Chondrocyte (in vitro differentiated cells): ENCODE data around the gene ANAPC2. TPM values are rescaled to one million over a fixed set of nuclear protein-coding genes. Genes with fewer than 3 reads are reported as not detected.
A peak's percentile ranks its signal among the peaks of the same experiment; 100 is the strongest.

Experiments used
- DNase-seq: peaks from one replicate; pipeline ENCODE4 v3.0.0; 2021; ENCODE audit warnings: mixed read lengths, low spot score
- H3K27ac Mint-ChIP-seq: one replicate; pipeline ENCODE4 v1.8.0; 2021; ENCODE audit warnings: mild to moderate bottlenecking, moderate library complexity, mixed read lengths; ENCODE audit not compliant: unreplicated experiment
- H3K27me3 Mint-ChIP-seq: 2 replicates; pipeline ENCODE4 v1.8.0; 2021; ENCODE audit warnings: low read depth, mixed read lengths
- H3K36me3 Mint-ChIP-seq: 2 replicates; pipeline ENCODE4 v1.8.0; 2021; ENCODE audit warnings: low read depth, mixed read lengths
- H3K4me1 Mint-ChIP-seq: 2 replicates; pipeline ENCODE4 v1.8.0; 2021; ENCODE audit warnings: low read depth, mild to moderate bottlenecking, mixed read lengths
- H3K4me3 Mint-ChIP-seq: one replicate; pipeline ENCODE4 v1.8.0; 2021; ENCODE audit warnings: mild to moderate bottlenecking, moderate library complexity, mixed read lengths; ENCODE audit not compliant: unreplicated experiment
- H3K9me3 Mint-ChIP-seq: 2 replicates; pipeline ENCODE4 v1.8.0; 2021; ENCODE audit warnings: low read depth, mixed read lengths
- long read RNA-seq: library from polyadenylated mRNA; stranded (forward); transcript quantifications from one replicate; pipeline ENCODE4 v2.0.0, GENCODE V29; 2021
- total RNA-seq: library from RNA; stranded (reverse); gene quantifications from 3 replicates; pipeline ENCODE4 v1.2.1, GENCODE V29; 2021
- TF ChIP-seq, protein P1 (sequence below): fragments of 200-600 bp; sonication (generic); IDR thresholded peaks from 2 replicates; pipeline ENCODE4 v1.5.0; 2021; ENCODE audit warnings: antibody characterized with exemption, mild to moderate bottlenecking, moderate library complexity

ANAPC2 gene, protein sequence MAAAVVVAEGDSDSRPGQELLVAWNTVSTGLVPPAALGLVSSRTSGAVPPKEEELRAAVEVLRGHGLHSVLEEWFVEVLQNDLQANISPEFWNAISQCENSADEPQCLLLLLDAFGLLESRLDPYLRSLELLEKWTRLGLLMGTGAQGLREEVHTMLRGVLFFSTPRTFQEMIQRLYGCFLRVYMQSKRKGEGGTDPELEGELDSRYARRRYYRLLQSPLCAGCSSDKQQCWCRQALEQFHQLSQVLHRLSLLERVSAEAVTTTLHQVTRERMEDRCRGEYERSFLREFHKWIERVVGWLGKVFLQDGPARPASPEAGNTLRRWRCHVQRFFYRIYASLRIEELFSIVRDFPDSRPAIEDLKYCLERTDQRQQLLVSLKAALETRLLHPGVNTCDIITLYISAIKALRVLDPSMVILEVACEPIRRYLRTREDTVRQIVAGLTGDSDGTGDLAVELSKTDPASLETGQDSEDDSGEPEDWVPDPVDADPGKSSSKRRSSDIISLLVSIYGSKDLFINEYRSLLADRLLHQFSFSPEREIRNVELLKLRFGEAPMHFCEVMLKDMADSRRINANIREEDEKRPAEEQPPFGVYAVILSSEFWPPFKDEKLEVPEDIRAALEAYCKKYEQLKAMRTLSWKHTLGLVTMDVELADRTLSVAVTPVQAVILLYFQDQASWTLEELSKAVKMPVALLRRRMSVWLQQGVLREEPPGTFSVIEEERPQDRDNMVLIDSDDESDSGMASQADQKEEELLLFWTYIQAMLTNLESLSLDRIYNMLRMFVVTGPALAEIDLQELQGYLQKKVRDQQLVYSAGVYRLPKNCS
- 40.3 to 62.6 TPM (median 41.0 TPM) in 3 replicates for total RNA-seq
- long read RNA-seq, transcript ANAPC2-201 (13 exons, 2,632 nt), result major isoform, 13 of 24 reads
- long read RNA-seq, partial matches to known transcripts, result 3 of 24 reads
- long read RNA-seq, other reads (novel, unspliced or antisense), result 6 of 24 reads

DNA sequence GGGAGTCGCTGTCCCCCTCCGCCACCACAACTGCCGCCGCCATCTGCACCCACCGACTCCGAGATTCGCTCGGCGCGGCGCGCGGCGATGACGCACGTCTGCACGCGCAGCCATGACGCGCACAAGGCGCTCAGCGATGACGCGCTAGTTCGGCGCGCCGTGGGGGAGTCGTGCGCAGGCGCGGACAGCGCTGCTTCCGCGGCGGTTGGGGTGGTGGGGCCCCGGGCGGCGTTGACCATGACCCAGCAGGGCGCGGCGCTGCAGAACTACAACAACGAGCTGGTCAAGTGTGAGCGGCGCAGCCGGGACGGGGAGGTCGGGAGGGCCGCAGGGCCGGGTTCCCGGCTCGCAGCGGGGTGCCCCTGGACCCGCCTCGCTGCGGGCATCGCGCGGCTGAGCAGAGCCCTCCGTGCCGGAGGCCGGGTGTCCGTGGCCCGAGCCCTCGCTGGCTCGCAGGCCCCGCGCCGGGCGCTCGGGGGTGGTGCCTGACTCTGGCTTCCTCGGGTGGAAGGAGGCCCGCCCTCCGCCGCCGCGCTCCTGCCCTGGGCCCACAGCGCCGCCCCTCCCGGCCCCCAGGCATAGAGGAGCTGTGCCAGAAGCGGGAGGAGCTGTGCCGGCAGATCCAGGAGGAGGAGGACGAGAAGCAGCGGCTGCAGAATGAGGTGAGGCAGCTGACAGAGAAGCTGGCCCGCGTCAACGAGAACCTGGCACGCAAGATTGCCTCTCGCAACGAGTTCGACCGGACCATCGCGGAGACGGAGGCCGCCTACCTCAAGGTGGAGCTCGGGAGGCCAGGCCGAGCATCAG lies at the start of gene ANAPC2, which contains the start of gene SSNA1:
TSS of gene ANAPC2 (minus strand) at position 71 of the 807 bp plus-strand sequence. CDS start at position 43, 28 bp downstream.
TSS of gene SSNA1 (plus strand) at position 187 of the 807 bp plus-strand sequence. CDS start at position 238, 51 bp downstream.
- Mint-ChIP-seq H3K27ac (peak within 1 kb of the TSS; percentile 96), H3K9me3 (no peaks in the 10 kb centered on the region), H3K27me3 (no peaks in the 10 kb centered on the region), H3K4me1 (peaks cover 36% of the 10 kb centered on the region), H3K36me3 (peaks cover 8% of the 10 kb centered on the region), H3K4me3 (peak within 1 kb of the TSS; percentile 94)
- TF ChIP-seq, protein P1, sequence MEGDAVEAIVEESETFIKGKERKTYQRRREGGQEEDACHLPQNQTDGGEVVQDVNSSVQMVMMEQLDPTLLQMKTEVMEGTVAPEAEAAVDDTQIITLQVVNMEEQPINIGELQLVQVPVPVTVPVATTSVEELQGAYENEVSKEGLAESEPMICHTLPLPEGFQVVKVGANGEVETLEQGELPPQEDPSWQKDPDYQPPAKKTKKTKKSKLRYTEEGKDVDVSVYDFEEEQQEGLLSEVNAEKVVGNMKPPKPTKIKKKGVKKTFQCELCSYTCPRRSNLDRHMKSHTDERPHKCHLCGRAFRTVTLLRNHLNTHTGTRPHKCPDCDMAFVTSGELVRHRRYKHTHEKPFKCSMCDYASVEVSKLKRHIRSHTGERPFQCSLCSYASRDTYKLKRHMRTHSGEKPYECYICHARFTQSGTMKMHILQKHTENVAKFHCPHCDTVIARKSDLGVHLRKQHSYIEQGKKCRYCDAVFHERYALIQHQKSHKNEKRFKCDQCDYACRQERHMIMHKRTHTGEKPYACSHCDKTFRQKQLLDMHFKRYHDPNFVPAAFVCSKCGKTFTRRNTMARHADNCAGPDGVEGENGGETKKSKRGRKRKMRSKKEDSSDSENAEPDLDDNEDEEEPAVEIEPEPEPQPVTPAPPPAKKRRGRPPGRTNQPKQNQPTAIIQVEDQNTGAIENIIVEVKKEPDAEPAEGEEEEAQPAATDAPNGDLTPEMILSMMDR, result peak; percentile 74
- DNase-seq, result no peak

DNA sequence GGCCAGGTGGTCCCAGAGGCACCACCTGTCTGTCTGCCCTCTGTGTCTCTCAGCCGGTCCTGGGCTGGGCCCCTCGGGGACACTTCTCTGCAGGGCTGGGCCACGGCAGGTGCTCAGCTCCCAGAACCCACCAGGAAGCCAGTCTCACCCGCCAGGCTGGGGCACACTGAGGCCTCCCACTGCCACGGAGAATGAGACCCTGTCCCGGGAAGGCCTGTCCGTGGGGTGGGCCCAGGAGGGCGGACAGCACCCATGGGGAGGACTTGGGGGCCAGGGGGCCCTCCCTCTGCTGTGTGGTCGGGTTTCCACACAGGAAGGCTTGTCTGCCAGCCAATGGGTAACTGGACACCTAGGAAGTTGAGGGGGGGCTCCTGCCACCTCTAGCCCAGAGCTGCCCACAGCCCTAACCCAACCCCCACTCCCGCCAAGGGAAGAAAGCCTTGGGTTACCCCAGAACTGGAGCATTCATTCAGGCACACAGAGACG lies 48.6 kb upstream of the ANAPC2 start:
- H3K36me3 Mint-ChIP-seq, result no peaks in the 10 kb centered on the region
- TF ChIP-seq, protein P1, result peak; percentile 43
- H3K4me1 Mint-ChIP-seq, result peaks cover 11% of the 10 kb centered on the region
- no peaks in the 10 kb centered on the region for H3K9me3 Mint-ChIP-seq
- H3K4me3 Mint-ChIP-seq, result no peak overlapping the region
- no peaks in the 10 kb centered on the region for H3K27me3 Mint-ChIP-seq
- no peak for DNase-seq
- H3K27ac Mint-ChIP-seq, result no peak overlapping the region

DNA sequence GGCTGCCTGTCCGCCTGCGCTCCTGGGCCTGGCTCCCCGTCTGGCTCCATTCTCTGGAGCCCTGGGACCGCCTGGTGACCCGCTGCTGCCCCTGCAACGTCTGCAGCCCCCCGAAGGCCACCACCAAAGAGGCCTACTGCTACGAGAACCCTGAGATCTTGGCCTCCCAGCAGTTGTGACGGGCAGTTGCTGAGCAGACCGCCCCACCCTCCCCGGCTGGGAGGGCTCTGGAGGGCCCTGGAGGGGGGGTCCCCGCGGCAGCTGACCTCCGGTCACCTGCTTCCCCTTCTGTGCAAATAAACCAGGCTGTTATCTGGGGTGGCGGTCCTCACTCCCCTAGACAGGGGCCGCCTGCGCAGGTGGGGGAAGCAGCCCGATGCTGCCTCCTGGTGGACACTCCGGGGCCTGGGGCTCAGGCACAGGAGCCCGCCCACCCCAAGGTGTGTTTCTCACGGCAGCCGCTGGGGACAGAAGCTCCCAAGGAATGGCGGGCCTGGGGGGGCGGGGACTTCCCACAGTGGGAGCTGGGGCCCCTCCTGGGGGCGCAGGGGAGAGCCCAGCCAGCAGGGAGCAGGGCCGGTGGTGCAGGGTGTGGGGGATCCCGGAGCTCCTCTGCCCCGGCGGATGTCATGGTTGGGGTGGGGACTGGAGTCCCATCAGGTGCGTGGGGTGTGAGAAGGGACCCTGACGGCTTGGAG lies 48.0 kb upstream of the ANAPC2 start:
- H3K27ac Mint-ChIP-seq, result no peak overlapping the region
- no peaks in the 10 kb centered on the region for H3K9me3 Mint-ChIP-seq
- no peak for DNase-seq
- H3K4me3 Mint-ChIP-seq, result no peak overlapping the region
- H3K27me3 Mint-ChIP-seq, result no peaks in the 10 kb centered on the region
- H3K36me3 Mint-ChIP-seq, result no peaks in the 10 kb centered on the region
- H3K4me1 Mint-ChIP-seq, result peaks cover 11% of the 10 kb centered on the region
- TF ChIP-seq, protein P1, result peak; percentile 99

DNA sequence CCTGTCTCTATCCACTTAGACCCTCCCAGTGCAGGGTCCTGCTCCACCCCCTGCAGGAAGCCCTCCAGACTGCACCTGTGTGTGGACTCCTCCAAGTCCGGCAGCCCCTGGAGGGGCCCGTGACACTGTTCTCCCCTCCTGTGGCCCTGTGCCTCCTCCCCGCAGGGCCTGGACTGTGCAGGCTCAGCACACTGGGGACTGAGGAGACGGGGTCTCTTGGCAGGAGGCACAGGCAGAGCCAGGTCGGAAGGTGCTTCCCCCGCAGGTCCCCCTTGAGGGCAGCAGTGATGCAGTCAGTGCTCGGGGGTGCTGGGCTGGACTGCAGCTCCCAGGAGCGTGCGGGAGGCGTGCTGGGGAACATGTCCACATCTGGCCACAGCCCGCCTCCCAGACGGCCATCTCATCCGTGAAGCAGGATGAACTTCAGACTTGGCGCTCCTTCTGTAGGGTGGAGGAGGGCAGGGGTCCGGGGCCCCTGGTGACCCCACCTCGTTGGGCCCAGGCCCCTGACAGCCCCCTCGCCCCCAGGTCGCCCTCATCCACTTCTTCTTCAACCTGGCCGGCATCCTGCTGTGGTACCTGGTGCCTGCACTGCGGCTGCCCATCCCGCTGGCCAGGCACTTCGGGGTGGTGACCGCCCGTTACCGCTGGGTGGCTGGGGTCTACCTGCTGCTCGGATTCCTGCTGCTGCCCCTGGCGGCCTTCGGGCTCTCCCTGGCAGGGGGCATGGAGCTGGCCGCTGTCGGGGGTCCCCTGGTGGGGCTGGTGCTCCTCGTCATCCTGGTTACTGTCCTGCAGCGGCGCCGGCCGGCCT lies 47.3 kb upstream of the ANAPC2 start:
- Mint-ChIP-seq H3K27me3 (no peaks in the 10 kb centered on the region), H3K27ac (no peak overlapping the region), H3K36me3 (no peaks in the 10 kb centered on the region), H3K4me3 (no peak overlapping the region), H3K4me1 (peaks cover 11% of the 10 kb centered on the region), H3K9me3 (no peaks in the 10 kb centered on the region)
- no peak for DNase-seq
- TF ChIP-seq, protein P1, result no peak
